GM12878 (cell line): ENCODE measurements around the gene ATP2B1. TPM values are rescaled to one million over a fixed set of nuclear protein-coding genes. Genes with fewer than 3 reads are reported as not detected.

Source experiments
- ATF2 ChIP-seq: IDR thresholded peaks from 2 replicates; pipeline ENCODE4 v1.6.1; 2012; ENCODE audit warnings: low read length, inconsistent platforms
- BRCA1 ChIP-seq: IDR thresholded peaks from 2 replicates; pipeline ENCODE4 v1.6.1; 2011; ENCODE audit warnings: low read depth, low read length, improper control_type of control experiment
- CREM ChIP-seq: IDR thresholded peaks from 2 replicates; pipeline ENCODE4 v1.6.1; 2014; ENCODE audit warnings: antibody characterized with exemption, low read depth
- DPF2 ChIP-seq: fragments of 450-650 bp; IDR thresholded peaks from 2 replicates; pipeline ENCODE4 v1.6.1; 2017; ENCODE audit warnings: mild to moderate bottlenecking
- HDGF ChIP-seq: fragments of 450-650 bp; IDR thresholded peaks from 2 replicates; pipeline ENCODE4 v1.6.1; 2016; ENCODE audit warnings: antibody characterized with exemption
- JUNB ChIP-seq: IDR thresholded peaks from 2 replicates; pipeline ENCODE4 v1.6.1; 2016; ENCODE audit warnings: antibody characterized with exemption, mild to moderate bottlenecking
- KAT2A ChIP-seq: conservative IDR thresholded peaks from 2 replicates; pipeline ENCODE4 v1.6.1; 2011; ENCODE audit warnings: low read depth, low read length; ENCODE audit not compliant: control insufficient read depth
- LARP7 ChIP-seq: fragments of 450-650 bp; IDR thresholded peaks from 2 replicates; pipeline ENCODE4 v1.6.1; 2017; ENCODE audit warnings: mild to moderate bottlenecking
- MEF2A ChIP-seq: IDR thresholded peaks from 2 replicates; pipeline ENCODE4 v1.6.1; 2011; ENCODE audit warnings: low read depth, mild to moderate bottlenecking, low read length, moderate library complexity; ENCODE audit not compliant: insufficient read depth
- NFYA ChIP-seq: IDR thresholded peaks from 2 replicates; pipeline ENCODE4 v1.6.1; 2011; ENCODE audit warnings: low read depth, mild to moderate bottlenecking, low read length, improper control_type of control experiment, borderline replicate concordance
- PAX5 ChIP-seq: IDR thresholded peaks from 2 replicates; pipeline ENCODE4 v1.6.1; 2011; ENCODE audit warnings: low read depth, low read length, borderline replicate concordance
- PML ChIP-seq: IDR thresholded peaks from 2 replicates; pipeline ENCODE4 v1.6.1; 2012; ENCODE audit warnings: low read length, inconsistent platforms
- POLR2A ChIP-seq: IDR thresholded peaks from 2 replicates; pipeline ENCODE4 v1.6.1; 2011; ENCODE audit warnings: low read depth, mild to moderate bottlenecking, low read length
- RB1 ChIP-seq: fragments of 450-650 bp; formaldehyde crosslinking; IDR thresholded peaks from 2 replicates; pipeline ENCODE4 v1.6.1; 2017; ENCODE audit warnings: mild to moderate bottlenecking, borderline replicate concordance
- RELA ChIP-seq: fragments of 450-650 bp; IDR thresholded peaks from 2 replicates; pipeline ENCODE4 v1.8.0; 2014; ENCODE audit warnings: borderline replicate concordance; ENCODE audit not compliant: partially characterized antibody
- SMAD1 ChIP-seq: fragments of 450-650 bp; IDR thresholded peaks from 2 replicates; pipeline ENCODE4 v1.6.1; 2018; ENCODE audit warnings: mild to moderate bottlenecking, low read depth; ENCODE audit not compliant: partially characterized antibody
- TAF1 ChIP-seq: IDR thresholded peaks from 2 replicates; pipeline ENCODE4 v1.6.1; 2011; ENCODE audit warnings: mild to moderate bottlenecking, low read depth, low read length, borderline replicate concordance
- USF1 ChIP-seq: IDR thresholded peaks from 2 replicates; pipeline ENCODE4 v1.6.1; 2011; ENCODE audit warnings: borderline replicate concordance, low read depth, mild to moderate bottlenecking, moderate library complexity, mixed read lengths, low read length; ENCODE audit not compliant: insufficient read depth; ENCODE audit errors: extremely low read length
- WRNIP1 ChIP-seq: IDR thresholded peaks from 2 replicates; pipeline ENCODE4 v1.6.1; 2011; ENCODE audit warnings: low read depth, low read length, improper control_type of control experiment, borderline replicate concordance
- YBX1 ChIP-seq: fragments of 450-650 bp; IDR thresholded peaks from 2 replicates; pipeline ENCODE4 v1.6.1; 2016; ENCODE audit warnings: antibody characterized with exemption
- ZBTB33 ChIP-seq: fragments of 450-650 bp; IDR thresholded peaks from 2 replicates; pipeline ENCODE4 v1.6.1; 2017; ENCODE audit warnings: mild to moderate bottlenecking
- ZNF274 ChIP-seq: IDR thresholded peaks from one replicate; pipeline ENCODE4 v1.8.0; 2011; ENCODE audit not compliant: insufficient read length, insufficient read depth
- ZSCAN29 ChIP-seq: fragments of 450-650 bp; IDR thresholded peaks from 2 replicates; pipeline ENCODE4 v1.6.1; 2017; ENCODE audit warnings: mild to moderate bottlenecking, moderate library complexity
- polyA plus RNA-seq, 11 experiments: library from polyadenylated mRNA; depleted of rRNA in 4 of 11; unstranded in 6 of 11; stranded (reverse) in 5 of 11; fragments of >200 nt; fragmentation: Nextera tagmentation in 4 of 11; fragmentation: Illumina TruSeq in 1 of 11; extraction: Ambion mirVana in 4 of 11; extraction: Trizol in 1 of 11; gene quantifications; 1 replicate in 1 of 11; 2 replicates in 10 of 11; pipeline versions ENCODE4 v1.2.1 to v1.2.3, GENCODE V29; 2011 to 2016; ENCODE audit warnings: inconsistent platforms in 2 of 11, missing spikeins in 2 of 11, low read depth in 1 of 11
- total RNA-seq, 4 experiments: library from RNA; depleted of rRNA in 3 of 4; stranded (reverse); fragments of >200 nt in 3 of 4; fragmentation: Illumina TruSeq in 1 of 4; extraction: Trizol in 1 of 4; gene quantifications; 2 replicates each; pipeline versions ENCODE4 v1.2.1 to v1.2.3, GENCODE V29; 2013 to 2021
- TF ChIP-seq, protein P1 (sequence below): fragments of 450-650 bp; conservative IDR thresholded peaks from 2 replicates; pipeline ENCODE4 v1.6.1; 2017; ENCODE audit warnings: mild to moderate bottlenecking, moderate library complexity
- TF ChIP-seq, protein P2 (sequence below): IDR thresholded peaks from 2 replicates; pipeline ENCODE4 v1.6.1; 2011; ENCODE audit warnings: borderline replicate concordance, low read depth, mild to moderate bottlenecking, moderate library complexity, low read length; ENCODE audit not compliant: insufficient read depth, poor library complexity, severe bottlenecking
- TF ChIP-seq, protein P3 (sequence below): IDR thresholded peaks from 2 replicates; pipeline ENCODE4 v1.6.1; 2011; ENCODE audit warnings: low read depth, mild to moderate bottlenecking, low read length, moderate library complexity, borderline replicate concordance; ENCODE audit errors: extremely low read depth

Gene ATP2B1
- total and polyA plus RNA-seq, 10 of the 15 experiments (the other 5 are each of a cell fraction or from before 2014, with no cell fraction given) = 15.9 to 67.8 (median 48.5) TPM

- TF ChIP-seq ZBTB33 (no peak), PML (no peak), ATF2 (0 out of 2 replicates have a peak, but pooled peaks have one; percentile 47), BRCA1 (no peak), SMAD1 (no peak), WRNIP1 (no peak), DPF2 (no peak), TAF1 (no peak), YBX1 (no peak), JUNB (peak; percentile 48; the same call in 1 of the 2 replicates), HDGF (no peak), LARP7 (no peak), CREM (no peak), POLR2A (no peak), ZSCAN29 (no peak), KAT2A (no peak), RELA (no peak), NFYA (no peak), PAX5 (no peak), ZNF274 (no peak), RB1 (no peak), USF1 (no peak), MEF2A (peak; percentile 70; the same call in 1 of the 2 replicates)
- TF ChIP-seq, protein P1, sequence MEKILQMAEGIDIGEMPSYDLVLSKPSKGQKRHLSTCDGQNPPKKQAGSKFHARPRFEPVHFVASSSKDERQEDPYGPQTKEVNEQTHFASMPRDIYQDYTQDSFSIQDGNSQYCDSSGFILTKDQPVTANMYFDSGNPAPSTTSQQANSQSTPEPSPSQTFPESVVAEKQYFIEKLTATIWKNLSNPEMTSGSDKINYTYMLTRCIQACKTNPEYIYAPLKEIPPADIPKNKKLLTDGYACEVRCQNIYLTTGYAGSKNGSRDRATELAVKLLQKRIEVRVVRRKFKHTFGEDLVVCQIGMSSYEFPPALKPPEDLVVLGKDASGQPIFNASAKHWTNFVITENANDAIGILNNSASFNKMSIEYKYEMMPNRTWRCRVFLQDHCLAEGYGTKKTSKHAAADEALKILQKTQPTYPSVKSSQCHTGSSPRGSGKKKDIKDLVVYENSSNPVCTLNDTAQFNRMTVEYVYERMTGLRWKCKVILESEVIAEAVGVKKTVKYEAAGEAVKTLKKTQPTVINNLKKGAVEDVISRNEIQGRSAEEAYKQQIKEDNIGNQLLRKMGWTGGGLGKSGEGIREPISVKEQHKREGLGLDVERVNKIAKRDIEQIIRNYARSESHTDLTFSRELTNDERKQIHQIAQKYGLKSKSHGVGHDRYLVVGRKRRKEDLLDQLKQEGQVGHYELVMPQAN = no peak
- TF ChIP-seq, protein P2, sequence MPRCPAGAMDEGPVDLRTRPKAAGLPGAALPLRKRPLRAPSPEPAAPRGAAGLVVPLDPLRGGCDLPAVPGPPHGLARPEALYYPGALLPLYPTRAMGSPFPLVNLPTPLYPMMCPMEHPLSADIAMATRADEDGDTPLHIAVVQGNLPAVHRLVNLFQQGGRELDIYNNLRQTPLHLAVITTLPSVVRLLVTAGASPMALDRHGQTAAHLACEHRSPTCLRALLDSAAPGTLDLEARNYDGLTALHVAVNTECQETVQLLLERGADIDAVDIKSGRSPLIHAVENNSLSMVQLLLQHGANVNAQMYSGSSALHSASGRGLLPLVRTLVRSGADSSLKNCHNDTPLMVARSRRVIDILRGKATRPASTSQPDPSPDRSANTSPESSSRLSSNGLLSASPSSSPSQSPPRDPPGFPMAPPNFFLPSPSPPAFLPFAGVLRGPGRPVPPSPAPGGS = no peak
- TF ChIP-seq, protein P3, sequence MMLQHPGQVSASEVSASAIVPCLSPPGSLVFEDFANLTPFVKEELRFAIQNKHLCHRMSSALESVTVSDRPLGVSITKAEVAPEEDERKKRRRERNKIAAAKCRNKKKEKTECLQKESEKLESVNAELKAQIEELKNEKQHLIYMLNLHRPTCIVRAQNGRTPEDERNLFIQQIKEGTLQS = no peak
Observed at GRCh38 chr12:89682284-89682683, 26.4 kb downstream of the ATP2B1 start (continued).
